NAMALWA (cell line): ENCODE measurements around the gene CERS5.
"Not testable (repeated sequence)": the region's sequence is repeated elsewhere in the genome, so short reads cannot be mapped to it uniquely, and the experiment has no call there.

Source experiments
- DNase-seq: peaks from one replicate; pipeline ENCODE4 v3.0.0-alpha.2; 2015; ENCODE audit warnings: low spot score

CERS5 gene

GRCh38 chr12:50102646-50103309, 64.4 kb downstream of the CERS5 start:
- no peak for DNase-seq

DNA sequence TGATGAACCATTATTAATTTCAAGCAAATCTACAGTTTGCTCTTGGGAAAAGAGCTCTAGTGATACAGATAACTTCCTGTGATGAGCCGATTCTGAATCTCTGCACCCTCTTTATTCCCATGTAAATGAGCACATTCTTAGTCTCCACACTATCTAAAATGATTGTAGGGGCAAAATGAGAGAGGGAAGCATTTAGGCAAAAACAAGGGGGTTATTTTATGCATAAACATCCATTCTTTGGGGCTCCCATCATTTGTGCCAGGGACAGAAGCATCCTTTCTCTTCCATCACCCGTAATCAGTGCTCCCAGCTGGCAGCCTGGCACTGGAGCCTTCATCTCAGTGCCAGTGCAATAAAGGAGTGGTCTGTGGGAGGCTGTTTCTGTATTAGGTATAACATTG, 65.0 kb downstream of the CERS5 start:
- DNase-seq, result no peak

DNA sequence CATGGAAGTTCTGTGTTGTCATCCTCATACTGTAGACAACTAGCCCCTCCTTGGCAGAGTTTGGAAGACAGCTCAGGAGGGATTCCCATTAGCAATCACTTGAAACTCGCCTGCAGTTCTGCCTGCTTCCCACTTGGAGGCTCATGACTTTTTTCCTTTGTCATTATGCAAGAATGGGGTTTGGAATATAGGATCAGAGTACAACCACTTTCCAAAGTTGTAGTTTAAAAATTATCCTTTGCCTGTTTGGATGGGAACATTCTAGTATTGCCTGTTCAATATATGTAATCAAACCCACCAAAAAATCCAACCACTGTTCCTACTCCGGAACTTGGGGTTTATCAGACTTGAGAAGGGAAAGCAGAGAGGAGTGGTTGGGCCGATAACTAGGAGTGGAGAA, 65.5 kb downstream of the CERS5 start:
- DNase-seq, result no peak

DNA sequence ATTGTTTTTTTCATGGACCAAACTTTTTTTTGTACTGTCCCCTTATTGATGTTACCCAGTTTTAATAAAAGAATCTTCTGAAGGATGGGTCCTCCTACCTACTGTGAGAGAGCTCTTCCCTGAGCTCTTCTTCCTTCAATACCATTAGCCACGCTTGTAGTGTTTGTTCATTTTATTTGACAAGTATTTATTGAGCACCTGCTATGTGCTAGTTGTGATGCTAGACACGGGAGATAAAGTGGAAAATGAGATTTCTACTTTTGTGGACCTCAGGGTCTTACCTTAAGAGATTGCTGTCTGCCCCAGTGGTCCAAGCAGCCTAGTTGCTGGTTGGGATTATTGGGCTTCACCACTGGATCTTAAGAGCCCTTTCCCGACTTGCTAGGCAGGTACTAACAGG, 66.6 kb downstream of the CERS5 start:
- no peak for DNase-seq

GRCh38 chr12:50099302-50100008, 67.7 kb downstream of the CERS5 start:
- DNase-seq, result no peak

DNA sequence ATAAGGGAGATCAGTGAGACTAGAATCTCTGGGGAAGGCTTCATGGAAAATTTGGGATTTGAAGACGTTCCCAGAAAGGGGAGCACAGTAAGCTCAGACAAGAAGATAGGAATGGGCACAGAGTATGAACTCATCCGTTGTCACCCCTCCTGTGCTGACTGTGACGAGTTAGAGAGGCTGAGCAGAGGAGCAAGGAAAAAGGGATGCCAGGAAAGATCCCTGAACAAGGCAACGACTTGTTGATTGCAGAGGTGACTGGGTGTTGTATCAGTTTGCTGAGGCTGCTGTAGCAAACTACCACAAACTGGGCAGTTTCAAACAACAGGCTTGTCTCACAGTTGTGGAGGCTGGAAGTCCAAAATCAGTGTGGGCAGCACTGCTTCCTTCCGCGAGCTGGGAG, 69.2 kb downstream of the CERS5 start:
- no peak for DNase-seq

DNA sequence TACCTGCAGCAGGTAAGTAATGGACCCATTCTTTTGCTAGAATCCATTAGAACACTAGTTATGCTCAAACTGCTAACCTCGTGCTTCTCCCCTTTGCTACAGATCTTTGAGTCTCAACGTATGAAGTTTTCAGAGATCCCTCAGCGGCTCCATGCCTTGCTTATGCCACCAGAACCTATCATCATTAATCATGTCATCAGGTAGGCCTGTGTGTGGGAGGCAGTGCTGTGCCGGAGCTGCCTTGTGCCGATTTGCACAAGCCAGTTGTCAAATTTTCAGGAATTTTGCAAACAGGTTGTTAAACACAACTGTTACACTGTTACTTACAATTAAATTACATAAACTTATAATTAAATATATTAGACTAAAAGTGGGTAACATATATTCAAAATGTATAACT, 76.8 kb downstream of the CERS5 start:
- no peak for DNase-seq

DNA sequence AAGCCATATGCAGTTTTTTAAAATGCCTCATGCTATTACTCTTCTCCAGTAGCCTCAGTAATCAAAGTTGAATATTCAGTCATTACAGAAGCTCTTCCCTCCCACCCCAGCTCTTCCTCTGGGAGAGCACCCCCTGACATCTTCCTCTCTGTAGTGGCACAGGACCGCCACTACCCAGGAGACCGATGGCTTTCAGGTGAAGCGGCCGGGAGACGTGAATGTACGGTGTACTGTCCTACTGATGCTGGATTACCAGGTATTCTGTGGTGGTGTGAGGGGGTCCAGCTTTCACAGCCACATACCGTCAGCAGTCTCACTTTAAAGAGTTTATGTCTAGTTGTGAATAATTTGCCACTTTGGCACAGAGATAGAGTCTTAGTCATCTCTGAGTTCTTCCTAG, 77.4 kb downstream of the CERS5 start:
- no peak for DNase-seq

- peak; percentile 81 for DNase-seq
Measured at GRCh38 chr12:50088577-50089335, 78.4 kb downstream of the CERS5 start.

DNA sequence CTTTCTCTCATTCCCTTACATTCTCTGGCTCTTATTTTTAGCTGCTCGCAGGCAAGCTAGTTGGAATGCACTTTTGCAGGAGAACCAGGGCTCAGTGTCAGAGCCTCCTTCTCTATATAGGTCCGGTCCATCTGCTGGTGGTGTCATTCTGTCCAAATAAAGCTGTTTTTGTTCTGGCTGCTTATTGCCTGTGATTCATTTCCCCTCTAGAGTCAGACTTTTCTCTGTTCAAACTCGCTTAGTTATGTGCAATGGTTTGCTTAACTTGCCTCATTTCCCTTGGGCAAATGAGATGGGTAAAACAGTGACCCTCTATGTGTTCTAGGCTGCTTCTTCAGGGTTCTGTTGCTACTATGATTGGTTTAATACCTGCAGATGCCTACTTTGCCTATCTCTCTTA, 79.2 kb downstream of the CERS5 start:
- no peak for DNase-seq

- no peak for DNase-seq
Measured at GRCh38 chr12:50087151-50087550, 80.0 kb downstream of the CERS5 start.

- DNase-seq, result no peak
Measured at GRCh38 chr12:50086148-50086547, 81.0 kb downstream of the CERS5 start.

DNA sequence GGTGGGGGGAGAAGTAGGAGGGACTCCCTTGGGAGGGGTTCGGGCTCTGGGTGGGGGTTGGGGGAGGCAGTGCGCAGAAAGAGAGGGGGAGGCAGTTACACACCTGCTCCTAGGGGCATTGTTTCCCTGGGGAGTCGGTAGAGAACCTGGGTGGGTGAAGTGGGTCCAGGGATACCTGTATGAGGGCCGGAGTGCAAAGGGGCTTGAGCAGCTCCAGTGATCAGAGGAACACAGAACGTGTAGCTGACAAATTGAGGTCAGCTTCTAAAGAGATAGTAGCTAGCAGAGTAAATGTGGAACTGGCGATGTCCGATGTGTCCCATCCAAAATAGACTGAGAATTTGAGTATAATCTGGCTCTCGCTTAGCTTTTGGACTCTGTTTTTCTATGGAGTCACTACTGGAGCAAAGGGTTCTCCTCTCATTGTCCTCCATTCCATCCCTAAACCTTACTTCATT, 81.5 kb downstream of the CERS5 start:
- DNase-seq, result no peak

DNA sequence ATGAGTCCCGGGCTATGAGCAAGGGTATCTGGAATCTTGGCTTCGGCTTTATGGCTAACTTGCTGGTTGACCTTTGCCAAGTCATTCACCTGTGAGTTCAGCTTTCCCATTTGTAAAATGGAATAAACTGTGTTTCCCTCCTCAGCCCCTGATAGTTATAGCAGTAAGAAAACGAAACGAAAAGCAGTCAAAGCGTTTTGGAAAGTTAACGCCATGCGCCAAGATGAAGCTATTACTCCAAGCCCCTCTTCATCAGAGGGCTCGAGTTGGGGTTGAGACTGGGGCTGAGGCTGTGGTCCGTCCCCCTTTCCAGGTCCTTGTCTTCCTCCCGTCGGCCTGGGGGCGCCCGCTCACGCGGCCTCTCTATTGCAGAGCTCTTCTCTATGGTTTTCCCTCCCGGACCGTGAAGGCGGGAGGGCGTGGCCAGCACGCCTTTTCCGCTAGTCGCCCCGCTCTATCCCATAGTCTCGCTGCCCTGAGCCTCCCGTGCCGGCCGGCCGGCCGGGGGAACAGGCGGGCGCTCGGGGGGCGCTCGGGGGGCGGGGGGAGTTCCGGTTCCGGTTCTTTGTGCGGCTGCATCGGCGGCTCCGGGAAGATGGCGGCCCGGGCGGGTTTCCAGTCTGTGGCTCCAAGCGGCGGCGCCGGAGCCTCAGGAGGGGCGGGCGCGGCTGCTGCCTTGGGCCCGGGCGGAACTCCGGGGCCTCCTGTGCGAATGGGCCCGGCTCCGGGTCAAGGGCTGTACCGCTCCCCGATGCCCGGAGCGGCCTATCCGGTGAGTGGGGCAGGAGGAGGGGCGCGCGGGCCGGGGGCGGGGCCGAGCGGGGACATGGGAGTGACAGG, 82.2 kb downstream of the CERS5 start, which contains the start of gene SMARCD1:
SMARCD1 (plus strand) TSS at position 568 of the 840 bp plus-strand sequence; CDS start at position 596, 28 bp downstream.
- peak; percentile 94 for DNase-seq

- DNase-seq, result not testable (repeated sequence)
Measured at GRCh38 chr12:50084409-50084774, 82.8 kb downstream of the CERS5 start.

DNA sequence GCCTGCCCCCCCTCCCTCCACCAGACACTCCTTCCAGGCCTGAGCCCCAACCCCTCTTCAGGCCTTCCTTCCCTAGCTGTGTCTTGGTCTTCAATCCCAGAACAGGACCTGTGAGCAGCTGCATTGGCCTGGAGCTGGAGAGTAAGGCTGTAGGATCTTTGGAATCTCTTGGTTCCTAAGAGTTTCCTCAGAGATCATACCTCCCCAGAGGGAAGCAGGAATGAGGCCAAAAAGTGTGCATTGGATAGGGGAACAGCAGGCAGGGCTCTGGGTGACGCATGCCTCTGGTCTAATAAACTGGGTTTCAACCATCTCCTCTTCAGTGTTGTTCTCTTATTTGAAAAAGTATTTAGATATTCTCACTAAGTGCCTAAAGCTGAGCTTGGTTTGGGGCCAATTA, 83.9 kb downstream of the CERS5 start:
- DNase-seq, result no peak

DNA sequence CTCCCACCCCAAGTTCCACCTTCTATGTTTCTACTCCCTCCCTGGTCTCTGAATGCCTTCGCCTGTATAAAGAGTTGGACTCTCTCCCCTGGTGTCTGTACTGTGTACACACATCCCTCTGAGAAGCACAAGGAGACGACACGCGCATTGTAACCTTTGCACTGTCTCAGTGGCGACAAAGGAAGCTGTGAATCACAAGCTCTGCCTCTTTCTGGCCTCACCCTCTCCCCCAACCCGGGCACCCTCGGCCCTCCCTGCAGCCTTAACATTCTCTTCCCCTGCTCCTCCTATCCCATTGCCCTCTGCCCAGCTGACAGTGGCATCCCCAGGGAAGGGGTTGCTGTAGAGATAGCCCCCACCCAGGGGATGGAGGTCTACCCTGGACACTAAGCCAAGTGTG, 84.5 kb downstream of the CERS5 start:
- no peak for DNase-seq

GRCh38 chr12:50081096-50081808, 85.9 kb downstream of the CERS5 start:
- no peak for DNase-seq

GRCh38 chr12:50079771-50080170, 87.4 kb downstream of the CERS5 start:
- DNase-seq, result no peak
